Skin of body (tissue), 2 donors: Measurements from ENCODE around the gene FAM149B1. TPM values are rescaled to one million over a fixed set of nuclear protein-coding genes. Genes with fewer than 3 reads are reported as not detected.
"Not testable (repeated sequence)": the region's sequence is repeated elsewhere in the genome, so short reads cannot be mapped to it uniquely, and the experiment has no call there.

Experiments
- DNase-seq: peaks from one replicate; lab custom pipeline; 2025; lab: John Stamatoyannopoulos, UW
- total RNA-seq: library from RNA; depleted of rRNA; stranded (reverse); fragments of >200 nt; gene quantifications from one replicate; pipeline ENCODE4 v1.2.3, GENCODE V29; 2014

FAM149B1 gene
- total RNA-seq, 1 donor from 2014 or later = 25.6 TPM

DNA sequence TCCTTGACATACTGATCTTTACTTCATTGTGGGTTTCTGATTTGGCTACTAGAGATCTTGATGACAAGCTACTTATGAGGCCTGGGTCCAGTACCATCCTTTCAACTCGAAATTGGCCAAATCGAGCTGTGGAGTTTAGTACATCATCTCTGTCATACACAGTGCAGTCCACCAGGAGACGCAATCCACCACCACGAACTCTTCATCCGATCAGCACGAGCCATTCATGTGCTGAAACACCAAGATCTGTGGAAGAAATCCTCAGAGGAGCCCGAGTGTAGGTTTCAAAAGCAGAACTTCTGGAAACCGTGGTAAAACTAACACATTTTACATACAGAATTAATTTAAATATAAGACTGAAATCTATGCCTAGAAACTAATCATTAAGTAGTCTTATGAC lies 65.0 kb downstream of the FAM149B1 start:
- DNase-seq = no peak

DNA sequence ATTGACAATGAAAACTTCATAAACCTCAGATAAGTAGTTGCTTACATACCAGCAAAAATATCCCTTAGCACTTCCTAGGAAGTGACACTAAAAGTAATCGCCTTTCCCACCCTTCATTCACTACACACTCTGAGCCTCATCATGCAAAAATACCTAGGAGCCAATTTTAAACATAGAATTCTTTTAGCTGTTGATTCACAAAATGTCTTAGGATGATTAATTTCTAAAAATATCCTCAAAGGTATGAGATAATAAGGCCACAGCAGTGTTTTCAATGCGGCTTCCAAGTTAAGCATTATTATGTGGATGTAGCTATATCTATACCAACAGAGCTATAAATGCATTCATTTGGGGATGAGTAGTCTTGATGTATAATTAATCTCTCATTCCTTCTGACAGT lies 66.0 kb downstream of the FAM149B1 start:
- no peak for DNase-seq

DNA sequence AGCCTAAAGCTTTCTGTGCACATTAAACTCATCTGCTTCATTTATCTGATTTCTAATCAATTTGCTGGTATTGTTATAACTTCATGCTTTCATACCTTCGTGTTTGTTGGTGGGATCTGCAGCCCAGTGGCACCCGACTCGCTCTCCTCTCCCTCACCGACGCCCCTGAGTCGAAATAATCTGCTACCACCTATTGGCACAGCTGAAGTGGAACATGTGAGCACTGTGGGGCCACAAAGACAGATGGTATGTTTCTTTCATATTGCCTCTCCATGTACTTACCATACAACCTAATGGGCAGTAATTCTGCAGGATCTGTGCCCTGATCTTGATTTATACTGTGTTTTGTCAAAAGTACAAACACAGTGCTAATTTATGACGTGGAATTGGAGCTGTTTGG lies 66.8 kb downstream of the FAM149B1 start:
- DNase-seq = no peak

DNA sequence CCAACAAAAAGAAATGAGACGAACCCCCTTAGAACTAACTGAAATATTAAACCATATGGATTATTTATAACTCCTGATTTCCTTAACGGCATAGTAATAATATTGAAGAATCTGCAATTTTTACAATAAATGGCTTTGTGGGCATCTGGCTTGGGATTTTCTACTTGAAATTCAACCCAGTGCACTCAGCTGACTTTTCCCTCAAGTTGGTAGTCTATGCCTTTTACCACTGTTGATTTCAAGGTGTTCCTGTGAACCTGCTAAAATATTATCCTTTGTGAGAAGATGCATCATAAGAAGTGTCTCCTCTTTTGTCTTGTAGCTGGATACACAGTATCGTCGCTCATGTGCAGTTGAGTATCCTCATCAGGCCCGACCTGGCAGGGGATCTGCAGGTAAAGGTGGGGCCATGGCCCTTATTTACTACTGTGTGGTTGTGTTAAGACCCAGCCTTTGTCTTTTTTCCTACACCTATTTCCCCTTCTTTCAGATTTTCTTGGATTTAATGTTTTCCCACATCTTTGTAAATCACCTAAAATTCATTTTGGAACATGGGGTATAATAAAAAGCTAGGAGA lies 71.2 kb downstream of the FAM149B1 start:
- no peak for DNase-seq

DNA sequence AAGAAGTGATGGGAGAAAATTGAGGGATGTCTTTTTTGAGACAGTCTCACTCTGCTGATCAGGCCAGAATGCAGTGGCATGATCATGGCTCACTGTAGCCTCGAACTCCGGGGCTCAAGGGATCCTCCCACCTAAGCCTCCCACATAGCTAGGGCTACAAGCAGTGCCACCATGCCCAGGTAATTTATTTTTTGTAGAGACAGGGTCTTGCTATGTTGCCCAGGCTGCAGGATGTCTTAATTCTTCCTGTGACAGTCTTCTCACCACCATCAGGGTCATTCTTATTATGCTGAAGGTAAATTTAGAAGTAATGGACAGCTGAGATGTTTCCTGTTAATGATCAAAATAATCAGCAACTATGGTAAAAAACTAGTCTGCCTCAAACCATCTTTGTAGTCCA lies 72.0 kb downstream of the FAM149B1 start:
- no peak for DNase-seq

DNA sequence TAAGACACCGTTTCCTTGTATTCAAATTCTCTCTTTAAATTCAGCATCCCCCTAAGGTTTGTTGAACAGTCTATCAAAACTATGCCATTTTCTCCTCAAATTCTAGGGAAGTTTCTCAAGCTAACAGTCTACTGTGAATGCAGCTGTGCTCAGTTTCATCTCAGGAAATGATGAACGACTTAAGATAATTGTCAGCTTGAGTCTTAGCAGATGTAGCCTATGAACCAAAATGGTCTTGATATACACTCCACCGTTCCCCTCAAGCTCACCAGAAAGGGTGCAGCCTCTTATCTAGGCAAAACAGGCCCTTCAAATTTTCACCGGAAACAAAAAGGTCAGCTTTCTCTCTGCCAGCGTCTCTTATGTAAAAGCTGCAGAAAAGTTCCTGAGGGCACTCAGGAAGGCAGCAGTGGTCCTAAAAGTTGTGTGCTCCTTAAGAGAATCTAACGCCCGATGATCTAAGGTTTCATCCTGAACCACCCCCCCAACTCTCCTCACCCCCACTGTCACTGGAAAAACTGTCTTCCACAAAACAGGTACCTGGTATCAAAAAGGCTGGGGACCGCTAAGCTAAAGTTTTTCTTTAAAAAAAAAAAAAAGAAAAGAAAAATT lies 77.1 kb downstream of the FAM149B1 start:
- DNase-seq = no peak

DNA sequence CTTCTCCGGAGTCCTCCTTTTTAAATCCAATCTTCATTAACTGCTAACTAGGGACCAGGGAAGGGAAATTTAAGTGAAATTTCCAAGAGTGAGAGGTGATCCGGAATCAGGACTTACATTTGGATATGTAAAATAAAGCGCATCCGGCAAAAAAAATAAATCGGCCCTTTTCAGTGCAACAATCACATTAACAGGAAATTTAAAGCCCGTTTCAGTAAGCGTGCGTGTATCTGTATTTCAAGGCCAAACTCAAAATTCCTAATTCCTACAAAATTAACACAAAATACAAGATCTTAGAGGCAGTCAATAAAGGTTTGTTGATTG lies 78.4 kb downstream of the FAM149B1 start:
- DNase-seq = no peak

DNA sequence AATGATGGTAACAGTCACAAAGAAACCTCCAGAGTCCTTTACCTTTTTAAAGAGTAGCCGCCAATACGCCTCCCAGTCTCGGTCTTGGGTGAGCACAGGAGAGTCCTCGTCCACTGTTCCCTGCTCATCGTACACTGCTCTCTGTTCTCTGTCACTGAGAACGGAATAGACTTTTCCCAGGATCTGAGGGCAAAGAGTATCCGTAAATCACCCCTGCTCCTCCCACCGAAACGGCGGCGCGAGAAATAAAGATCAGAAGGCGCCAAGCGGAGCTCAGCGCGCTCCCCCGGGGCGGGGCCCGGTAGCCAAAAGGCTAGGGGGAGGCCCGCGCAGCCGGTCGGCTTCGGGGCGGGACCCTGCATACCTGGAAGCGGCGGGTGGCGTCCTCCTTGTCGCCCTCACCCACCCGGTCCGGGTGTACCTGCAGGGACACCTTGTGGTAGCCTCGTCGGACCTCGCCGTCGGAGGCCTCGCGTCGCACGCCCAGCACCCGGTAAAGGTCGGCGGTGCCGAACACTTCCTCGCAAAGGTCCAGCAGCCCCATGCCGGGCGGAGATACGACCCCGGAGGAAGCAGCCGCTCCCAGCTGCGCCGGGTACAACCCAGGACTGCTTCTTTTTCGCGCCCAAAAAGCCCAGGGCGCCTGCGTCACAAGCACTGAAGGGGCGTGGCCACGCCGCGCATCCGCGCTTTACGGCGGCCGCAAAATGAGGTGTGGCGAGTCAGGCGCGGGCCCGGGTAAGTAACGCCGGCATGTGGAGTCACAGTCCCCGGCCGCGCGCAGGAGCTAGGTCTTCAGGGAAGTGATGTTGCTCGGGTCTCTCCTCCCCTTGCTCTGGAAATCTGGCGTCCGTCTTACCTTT lies 79.0 kb downstream of the FAM149B1 start, which contains the start of gene DNAJC9:
DNAJC9 (minus strand) TSS at position 610 of the 863 bp plus-strand sequence; CDS start at position 544, 66 bp downstream.
- peak; percentile 93 for DNase-seq

DNA sequence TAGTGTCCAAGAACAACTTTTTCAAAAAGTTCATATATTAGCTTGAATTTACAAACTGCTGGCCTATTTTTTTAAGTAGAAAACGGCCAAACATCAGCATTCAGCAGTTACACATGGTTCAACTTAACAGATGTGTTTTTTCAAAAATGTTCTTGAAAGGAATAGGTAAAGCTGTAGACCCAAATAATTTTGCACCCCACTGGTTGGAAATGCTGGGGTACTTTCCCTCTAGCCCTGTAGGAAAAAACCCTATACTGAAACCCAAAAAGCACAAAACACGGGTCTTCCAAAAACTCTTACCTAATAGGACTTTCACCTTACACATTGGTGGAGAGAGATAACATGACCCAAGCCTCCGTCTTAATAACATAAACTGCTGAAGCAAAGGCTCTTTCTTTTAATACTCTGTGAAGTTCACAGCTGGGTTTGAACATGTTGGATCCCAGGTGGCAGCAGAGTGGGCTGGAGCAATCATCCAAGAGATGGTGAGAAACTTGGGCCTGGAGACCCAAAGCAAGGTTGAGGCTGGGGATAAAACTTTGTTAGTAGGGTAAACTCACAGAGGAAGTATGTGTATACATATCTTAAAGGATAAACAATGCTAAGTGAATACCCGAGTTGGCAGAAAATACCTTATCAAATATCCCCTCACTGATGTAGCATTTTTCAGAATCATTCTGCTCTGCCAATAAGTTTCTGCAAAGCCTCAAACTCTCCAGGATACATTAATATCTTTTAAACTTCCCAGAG lies 79.8 kb downstream of the FAM149B1 start:
- no peak for DNase-seq

DNA sequence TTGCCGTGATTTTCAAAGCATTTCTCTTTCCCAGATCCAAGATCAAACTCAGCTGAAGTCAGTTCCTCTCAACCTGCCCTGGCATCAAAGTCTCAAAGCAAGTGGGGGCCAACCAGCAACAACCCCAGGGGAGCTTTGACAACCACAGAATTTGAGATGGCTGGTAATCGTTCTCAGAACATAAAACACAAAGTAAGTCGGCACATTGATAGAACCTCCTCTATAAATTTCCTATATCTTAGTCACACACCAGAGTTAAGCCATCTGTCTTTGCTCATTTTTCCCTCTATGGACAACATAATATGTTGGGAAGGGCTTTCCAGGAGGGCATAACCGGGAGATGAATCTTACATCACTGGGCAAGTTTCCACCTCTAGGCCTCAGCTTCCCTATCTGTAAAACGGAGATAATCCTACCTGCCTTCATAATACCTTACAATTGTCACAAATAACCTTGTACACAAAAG lies 80.4 kb downstream of the FAM149B1 start:
- DNase-seq = no peak

DNA sequence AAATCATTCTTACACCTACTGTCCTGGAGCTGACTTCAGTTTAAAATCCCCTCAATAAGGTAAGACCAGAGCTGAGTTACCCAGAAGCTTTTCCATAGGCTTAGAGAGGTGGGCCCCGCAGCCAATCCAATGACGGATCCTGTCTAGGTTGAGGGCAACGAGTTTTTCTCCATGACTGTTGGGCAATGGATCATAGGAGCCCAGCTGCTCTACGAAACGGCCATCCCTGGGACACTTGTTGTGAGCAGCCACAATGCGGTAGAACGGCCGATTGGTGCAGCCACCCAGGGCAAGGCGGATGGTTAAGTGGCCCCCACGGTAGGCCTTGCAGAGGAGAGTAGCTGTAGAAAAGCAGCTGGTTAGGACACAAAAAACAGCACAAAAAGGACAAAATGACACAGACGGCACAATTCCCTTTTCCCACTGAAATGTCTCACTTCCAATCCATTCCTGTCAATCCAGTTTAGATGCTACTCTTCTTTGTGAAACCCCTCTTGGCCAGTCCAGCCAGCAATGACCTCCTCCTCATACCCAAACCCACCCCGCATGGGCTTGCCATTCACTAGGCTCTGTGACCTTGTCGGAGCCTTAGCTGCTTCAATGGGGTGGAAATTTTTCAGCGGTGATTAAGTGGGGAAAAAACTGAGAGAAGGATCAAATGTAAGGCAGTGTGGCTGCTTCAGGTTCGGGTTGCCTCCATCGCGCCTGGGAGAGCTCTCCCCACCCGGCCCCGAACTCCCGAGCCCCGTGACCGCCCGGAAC lies 83.9 kb downstream of the FAM149B1 start:
- no peak for DNase-seq

DNA sequence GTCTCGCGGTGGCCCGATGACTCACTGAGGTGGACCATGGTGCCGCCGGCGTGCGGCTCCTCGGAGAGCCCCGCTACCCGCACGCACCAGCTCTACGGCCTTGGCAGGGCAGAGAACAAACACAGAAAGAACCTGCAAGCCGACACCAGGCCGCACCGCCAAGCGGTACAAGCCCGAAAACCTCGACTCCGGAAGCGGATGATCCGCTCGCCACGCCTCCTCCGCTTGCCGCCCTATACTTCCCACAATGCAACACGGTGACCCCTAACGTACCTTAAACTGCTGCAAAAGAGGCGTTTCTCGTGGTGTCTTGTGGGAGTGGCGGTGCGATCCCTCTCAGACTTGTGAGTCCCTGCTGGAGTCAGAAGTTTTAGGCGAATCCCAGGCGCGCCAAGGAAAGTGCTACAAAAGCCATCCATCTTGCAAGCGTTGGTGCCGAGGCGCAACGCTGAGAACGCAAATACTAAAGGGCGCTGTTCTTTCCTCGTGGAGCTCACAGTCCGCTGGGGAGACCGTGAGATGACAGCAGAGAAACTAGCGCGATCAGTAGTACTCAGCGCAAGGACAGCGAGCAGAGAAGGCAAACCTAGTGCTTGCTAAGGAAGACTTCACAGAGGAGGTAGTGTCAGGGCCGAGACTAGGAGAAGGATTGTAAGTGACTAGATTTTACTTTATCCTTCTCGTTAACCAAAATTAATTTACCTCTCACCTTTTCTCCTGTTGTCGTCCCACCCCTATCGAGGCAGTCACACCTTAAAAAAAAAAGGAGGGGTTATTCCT lies 84.7 kb downstream of the FAM149B1 start, which contains the start of gene MRPS16:
MRPS16 (minus strand) TSS at position 200 of the 780 bp plus-strand sequence; CDS start at position 38, 162 bp downstream.
- peak; percentile 96 for DNase-seq

DNA sequence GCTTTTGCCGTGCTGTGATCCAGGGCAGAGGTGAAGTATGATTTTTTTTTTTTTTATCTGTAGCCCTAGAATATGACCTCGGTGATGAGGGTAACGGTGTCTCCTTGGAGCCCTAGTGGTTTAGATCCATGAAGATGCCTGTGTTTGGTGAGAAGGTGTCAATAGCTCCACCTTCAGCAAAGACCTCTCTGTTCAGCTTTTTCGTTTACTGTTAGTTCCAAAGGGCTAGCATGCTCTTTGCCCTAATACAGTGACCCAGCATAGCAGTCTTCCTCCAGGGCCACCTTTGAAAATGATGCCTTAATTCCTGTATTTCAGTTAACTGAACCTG lies 85.3 kb downstream of the FAM149B1 start:
- DNase-seq = no peak

DNA sequence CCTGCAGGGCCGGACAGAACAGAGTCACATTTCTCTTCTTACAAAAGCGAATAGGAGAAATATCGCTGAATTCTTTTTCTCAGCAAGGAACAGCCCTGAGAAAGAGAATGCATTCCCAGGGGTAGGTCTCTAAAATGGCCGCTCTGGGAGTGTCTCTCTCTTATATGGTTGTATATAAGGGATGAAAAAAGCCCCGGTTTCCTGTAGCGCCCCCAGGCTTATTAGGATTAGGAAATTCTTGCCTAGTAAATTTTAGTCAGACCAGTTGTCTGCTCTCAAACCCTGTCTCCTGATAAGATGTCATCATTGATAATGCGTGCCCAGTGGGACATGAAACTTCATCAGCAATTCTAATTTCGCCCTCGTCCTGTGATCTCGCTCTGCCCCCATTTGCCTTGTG lies 90.7 kb downstream of the FAM149B1 start:
- not testable (repeated sequence) for DNase-seq

DNA sequence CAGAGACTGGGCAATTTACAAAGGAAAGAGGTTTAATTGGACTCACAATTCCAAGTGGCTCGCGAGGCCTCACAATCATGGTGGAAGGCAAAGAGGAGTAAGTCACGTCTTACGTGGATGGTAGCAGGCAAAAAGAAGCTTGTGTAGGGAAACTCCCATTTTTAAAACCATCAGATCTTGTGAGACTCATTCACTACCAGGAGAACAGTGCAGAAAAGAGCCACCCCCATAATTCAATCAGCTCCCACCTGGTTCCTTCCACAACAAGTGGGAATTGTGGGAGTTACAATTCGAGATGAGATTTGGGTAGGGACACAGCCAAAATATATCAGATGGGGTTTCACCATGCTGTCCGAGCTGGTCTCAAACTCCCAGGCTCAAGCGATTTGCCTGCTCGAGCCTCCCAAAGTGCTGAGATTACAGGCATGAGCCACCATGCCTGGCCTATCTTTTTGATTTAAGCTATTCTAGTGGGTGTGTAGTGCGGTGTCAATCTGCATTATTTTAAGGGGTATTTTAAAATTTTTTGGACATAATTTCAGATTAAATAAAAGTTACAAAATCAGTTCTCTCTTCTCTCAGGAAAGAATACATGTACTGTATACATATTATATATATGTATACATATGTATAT lies 93.6 kb downstream of the FAM149B1 start:
- DNase-seq = no peak

DNA sequence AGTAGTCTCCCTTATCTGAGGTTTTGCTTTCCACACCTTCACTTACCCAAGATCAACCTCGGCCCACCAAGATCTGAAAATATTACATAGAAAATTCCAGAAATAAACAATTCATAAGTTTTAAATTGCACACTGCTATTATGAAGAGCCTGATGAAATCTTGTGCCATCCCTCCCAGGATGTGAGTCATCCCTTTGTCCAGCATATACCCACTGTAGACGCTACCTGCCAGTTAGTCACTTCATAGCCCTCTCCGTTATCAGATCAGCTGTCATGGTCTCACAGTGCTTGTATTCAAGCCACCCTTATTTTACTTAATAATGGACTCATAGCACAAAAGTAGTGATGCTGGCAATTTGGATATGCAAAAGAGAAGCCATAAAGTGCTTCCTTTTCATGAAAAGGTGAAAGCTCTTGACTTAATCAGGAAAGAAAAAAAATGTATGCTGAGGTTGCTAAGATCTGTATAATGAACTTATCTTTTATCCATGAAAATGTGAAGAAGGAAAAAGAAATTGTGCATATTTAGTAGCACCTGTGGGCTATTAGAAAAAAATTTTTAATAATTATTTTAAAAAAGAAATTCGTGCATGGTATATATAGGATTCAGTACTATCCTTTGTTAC lies 94.3 kb downstream of the FAM149B1 start:
- no peak for DNase-seq

DNA sequence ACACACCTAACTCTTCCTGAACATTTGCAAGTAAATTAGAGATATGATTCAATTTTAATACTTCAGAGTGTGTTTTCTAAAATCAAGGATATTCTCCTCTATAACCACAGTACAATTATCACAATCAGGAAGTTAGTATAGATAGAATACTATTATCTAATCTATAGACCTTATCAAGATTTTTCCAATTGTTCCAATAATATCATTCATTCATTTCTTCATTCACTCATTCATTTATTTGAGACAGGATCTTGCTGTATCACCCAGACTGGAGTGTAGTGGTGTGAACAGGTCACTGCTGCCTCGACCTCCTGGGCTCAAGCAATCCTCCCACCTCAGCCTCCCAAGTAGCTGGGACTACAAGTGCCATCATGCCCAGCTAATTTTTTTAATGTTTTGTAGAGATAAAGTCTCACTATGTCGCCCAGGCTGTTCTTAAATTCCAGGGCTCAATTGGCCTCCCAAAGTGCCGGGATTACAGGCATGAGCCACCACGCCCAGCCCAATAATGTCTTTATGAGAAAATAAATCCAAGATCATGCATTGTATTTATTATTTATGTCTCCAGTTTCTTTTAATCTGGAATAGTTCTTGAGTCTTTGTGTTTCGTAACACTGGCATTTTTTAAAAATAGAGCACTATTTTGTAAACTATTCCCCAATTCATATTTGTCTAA lies 95.1 kb downstream of the FAM149B1 start:
- DNase-seq = no peak

DNA sequence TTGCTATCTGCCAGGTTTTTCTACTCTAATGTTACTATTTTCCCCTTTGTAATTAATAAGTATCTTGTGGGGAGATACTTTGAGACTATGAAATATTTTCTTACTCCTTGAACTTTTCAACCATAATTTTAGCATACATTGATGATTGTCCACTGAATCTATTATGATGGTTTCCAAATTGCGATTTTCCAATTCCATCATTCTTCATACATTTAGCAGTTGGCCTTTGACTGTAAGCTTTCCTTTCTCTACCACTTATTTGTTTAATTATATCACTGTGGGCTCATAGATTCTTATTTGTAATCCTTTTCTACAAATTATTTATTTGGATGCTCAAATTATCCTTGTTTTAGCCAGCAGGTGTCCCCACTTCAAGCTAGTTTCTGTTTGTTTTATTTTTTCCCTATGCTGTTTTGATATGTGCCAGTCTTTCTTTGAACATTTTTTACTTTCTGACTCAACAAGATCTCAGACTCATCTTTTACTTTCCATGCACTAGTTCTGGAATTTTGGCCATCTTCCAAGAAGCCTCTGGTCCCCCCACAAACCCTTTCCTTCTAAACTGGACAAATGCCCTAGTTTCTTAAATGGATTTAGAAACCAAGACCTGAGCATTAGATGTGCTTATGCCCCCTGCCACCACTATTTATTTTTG lies 95.9 kb downstream of the FAM149B1 start:
- DNase-seq = no peak
